CD4-positive, alpha-beta T cell (primary cell): Measurements from ENCODE around the gene UPF3A. TPM values are rescaled to one million over a fixed set of nuclear protein-coding genes. Genes with fewer than 3 reads are reported as not detected.

Source experiments
- ATAC-seq: fragments of 200-7000 bp; cut with Tn5 transposase; one replicate; pipeline ENCODE4 v1.10.0; 2022; ENCODE audit warnings: mild to moderate bottlenecking; ENCODE audit not compliant: poor library complexity
- CTCF ChIA-PET: fragments of 350-600 bp; sonication (Branson Sonifier 250); formaldehyde crosslinking; loops from one replicate; lab custom pipeline; 2021; ENCODE audit warnings: antibody characterized with exemption, inconsistent platforms; lab: Charles Lee
- POLR2A ChIA-PET: fragments of 350-600 bp; sonication (Branson Sonifier 250); formaldehyde crosslinking; loops from one replicate; lab custom pipeline; 2021; ENCODE audit warnings: antibody characterized with exemption, inconsistent platforms; lab: Charles Lee
- DNase-seq, 14 experiments: peaks; one replicate each; pipeline ENCODE4 v3.0.0-alpha.2; 2013 to 2020; ENCODE audit warnings: mixed read lengths in 2 of 14
- H3K27ac ChIP-seq, 2 donors: one replicate each; pipeline versions ENCODE4 v1.5.1 to v1.7.0; 2013; ENCODE audit warnings: low read length in 2 of 2, low read depth in 1 of 2, mild to moderate bottlenecking in 1 of 2
- H3K27me3 ChIP-seq, 2 experiments: 1 replicate in 1 of 2; 2 replicates in 1 of 2; pipeline versions ENCODE4 v1.6.1 to v1.7.0; 2013; ENCODE audit warnings: low read length in 2 of 2, control low read depth in 1 of 2, mild to moderate bottlenecking in 1 of 2, moderate library complexity in 1 of 2; ENCODE audit not compliant: insufficient read depth in 2 of 2, control insufficient read depth in 1 of 2
- H3K36me3 ChIP-seq: one replicate; pipeline ENCODE4 v1.6.1; 2013; ENCODE audit warnings: low read length, control low read depth; ENCODE audit not compliant: insufficient read depth
- H3K4me1 ChIP-seq: one replicate; pipeline ENCODE4 v1.6.1; 2013; ENCODE audit warnings: low read length, control low read depth; ENCODE audit not compliant: insufficient read depth
- H3K4me3 ChIP-seq: one replicate; pipeline ENCODE4 v1.5.1; 2013; ENCODE audit warnings: mild to moderate bottlenecking, low read length, moderate library complexity
- H3K9me3 ChIP-seq, 2 experiments: 1 replicate in 1 of 2; 2 replicates in 1 of 2; pipeline versions ENCODE4 v1.6.1 to v1.7.0; 2013; ENCODE audit warnings: low read length in 2 of 2, mild to moderate bottlenecking in 2 of 2, control low read depth in 1 of 2, moderate library complexity in 1 of 2; ENCODE audit not compliant: control insufficient read depth in 1 of 2, insufficient read depth in 1 of 2
- H3K27ac Mint-ChIP-seq: one replicate; pipeline ENCODE4 v1.8.0; 2020; ENCODE audit warnings: mixed read lengths
- H3K27me3 Mint-ChIP-seq: one replicate; pipeline ENCODE4 v1.8.0; 2021; ENCODE audit warnings: mixed read lengths
- H3K36me3 Mint-ChIP-seq: one replicate; pipeline ENCODE4 v1.8.0; 2021; ENCODE audit warnings: low read depth, mixed read lengths
- H3K4me1 Mint-ChIP-seq: one replicate; pipeline ENCODE4 v1.8.0; 2021; ENCODE audit warnings: low read depth, mixed read lengths
- H3K4me3 Mint-ChIP-seq: one replicate; pipeline ENCODE4 v1.8.0; 2020; ENCODE audit warnings: mild to moderate bottlenecking, mixed read lengths
- H3K9me3 Mint-ChIP-seq: one replicate; pipeline ENCODE4 v1.8.0; 2020; ENCODE audit warnings: mixed read lengths
- CTCF ChIP-seq: fragments of 200-600 bp; IDR thresholded peaks from one replicate; pipeline ENCODE4 v1.8.0; 2022; ENCODE audit warnings: antibody characterized with exemption, mild to moderate bottlenecking
- intact Hi-C, 2 experiments: fragments of 100-400 bp; cut with DNase I in 1 of 2; cut with micrococcal nuclease in 1 of 2; formaldehyde crosslinking; loops; one replicate each; pipeline versions ENCODE4 v1.15.1 to v1.9.0; 2023 to 2025; cut with DNase I, micrococcal nuclease
- total RNA-seq, 174 experiments: library from RNA in 2 of 174; stranded (reverse) in 2 of 174; gene quantifications; one replicate each; pipeline ENCODE4 v1.2.3 and lab custom pipeline; 2021 to 2026

UPF3A gene
- total RNA-seq, 2 experiments from 2014 or later = 31.8 TPM

- ATAC-seq (no peak), DNase-seq (no peak)
- H3K9me3 Mint-ChIP-seq = no peaks in the 10 kb centered on the region
- CTCF ChIA-PET = no interaction called here
- H3K27ac ChIP-seq = no peak overlapping the region
- H3K36me3 ChIP-seq = peaks cover 60% of the 10 kb centered on the region
- H3K4me1 ChIP-seq = no peaks in the 10 kb centered on the region
- POLR2A ChIA-PET = no interaction called here
- H3K36me3 Mint-ChIP-seq = peaks cover 84% of the 10 kb centered on the region
- H3K27me3 Mint-ChIP-seq = no peaks in the 10 kb centered on the region
- no peaks in the 10 kb centered on the region for H3K27me3 ChIP-seq
- TF ChIP-seq CTCF = no peak
- H3K4me1 Mint-ChIP-seq = peaks cover 22% of the 10 kb centered on the region
- no peaks in the 10 kb centered on the region for H3K9me3 ChIP-seq
- H3K27ac Mint-ChIP-seq = no peak overlapping the region
- intact Hi-C loops = no loop called here
- H3K4me3 ChIP-seq = no peak overlapping the region
- no peak overlapping the region for H3K4me3 Mint-ChIP-seq
These were observed 42.9 kb downstream of the UPF3A start for GRCh38 chr13:114324334-114324733.

- no peak overlapping the region for H3K4me3 Mint-ChIP-seq
- DNase-seq (no peak), ATAC-seq (no peak)
- Histone ChIP-seq H3K36me3 (peaks cover 55% of the 10 kb centered on the region), H3K9me3 (no peaks in the 10 kb centered on the region), H3K27ac (no peak overlapping the region), H3K27me3 (no peaks in the 10 kb centered on the region), H3K4me1 (no peaks in the 10 kb centered on the region), H3K4me3 (no peak overlapping the region)
- no peaks in the 10 kb centered on the region for H3K9me3 Mint-ChIP-seq
- intact Hi-C loops = no loop called here
- H3K36me3 Mint-ChIP-seq = peaks cover 71% of the 10 kb centered on the region
- POLR2A ChIA-PET = no interaction called here
- H3K27me3 Mint-ChIP-seq = no peaks in the 10 kb centered on the region
- no peak overlapping the region for H3K27ac Mint-ChIP-seq
- CTCF ChIA-PET = interaction anchor here (1.2 to 1.5 kb wide), 2 partner anchors 11 to 45 kb away, joined by 3 read pairs; no protein-coding TSS in a partner anchor
- peaks cover 11% of the 10 kb centered on the region for H3K4me1 Mint-ChIP-seq
- TF ChIP-seq CTCF = no peak
These were observed 44.3 kb downstream of the UPF3A start for GRCh38 chr13:114325729-114326128.

GRCh38 chr13:114328034-114328433, 46.6 kb downstream of the UPF3A start:
- Histone ChIP-seq H3K36me3 (peaks cover 37% of the 10 kb centered on the region), H3K27ac (no peak overlapping the region), H3K4me3 (no peak overlapping the region), H3K27me3 (no peaks in the 10 kb centered on the region), H3K4me1 (no peaks in the 10 kb centered on the region), H3K9me3 (no peaks in the 10 kb centered on the region)
- intact Hi-C loops = no loop called here
- DNase-seq (no peak), ATAC-seq (no peak)
- Mint-ChIP-seq H3K36me3 (peaks cover 51% of the 10 kb centered on the region), H3K27ac (no peak overlapping the region), H3K4me3 (no peak overlapping the region), H3K4me1 (peaks cover 11% of the 10 kb centered on the region), H3K9me3 (no peaks in the 10 kb centered on the region), H3K27me3 (no peaks in the 10 kb centered on the region)
- POLR2A ChIA-PET = no interaction called here
- no peak for TF ChIP-seq CTCF
- CTCF ChIA-PET = no interaction called here
